ENCODE measurements around the gene C2orf72.

C2orf72 gene

GRCh38 chr2:231033147-231034132 is 3.9 kb upstream of the C2orf72 start:
- in situ Hi-C loops (cut with MboI; ENCODE audit: low sequenced_read_pairs, unreplicated experiment), result no loop called here
- TF ChIP-seq CTCF (IDR thresholded peaks at IDR 0.05; ENCODE audit: borderline replicate concordance, control extremely low read depth, extremely low read depth, insufficient read depth, missing control alignments), result no peak
- no peak for DNase-seq (ENCODE audit: low spot score)

DNA sequence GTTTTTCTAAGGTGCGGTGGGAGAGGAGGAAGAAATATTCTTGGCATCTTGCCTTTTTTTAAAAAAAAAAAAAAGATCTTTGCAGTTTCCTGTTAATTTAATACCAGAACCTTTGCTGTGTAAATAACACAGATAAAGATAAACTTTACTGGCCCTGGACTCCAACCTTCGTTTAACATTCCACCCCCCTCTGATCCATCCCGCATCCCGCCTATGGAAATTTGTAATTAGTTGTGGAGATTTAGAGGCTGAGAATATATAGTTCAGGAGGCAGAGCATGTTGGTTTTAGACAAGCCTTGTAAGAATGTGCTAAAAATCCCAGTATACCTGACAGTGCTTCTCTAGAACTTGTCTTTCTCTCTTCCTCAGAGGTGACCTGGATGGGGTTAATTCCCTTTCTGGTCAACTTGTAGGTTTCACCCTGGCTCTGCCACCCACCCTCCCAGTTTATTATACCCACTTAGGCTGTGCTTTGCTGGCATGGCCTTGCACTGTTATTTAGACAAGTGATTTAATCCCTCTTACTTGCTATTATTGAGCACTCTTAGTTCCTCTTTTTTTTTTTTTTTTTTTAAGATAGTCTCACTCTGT is 2.9 kb upstream of the C2orf72 start:
- TF ChIP-seq CTCF (IDR thresholded peaks at IDR 0.05; ENCODE audit: borderline replicate concordance, control extremely low read depth, extremely low read depth, insufficient read depth, missing control alignments), result no peak
- in situ Hi-C loops (cut with MboI; ENCODE audit: low sequenced_read_pairs, unreplicated experiment), result no loop called here
- DNase-seq (ENCODE audit: low spot score), result no peak

DNA sequence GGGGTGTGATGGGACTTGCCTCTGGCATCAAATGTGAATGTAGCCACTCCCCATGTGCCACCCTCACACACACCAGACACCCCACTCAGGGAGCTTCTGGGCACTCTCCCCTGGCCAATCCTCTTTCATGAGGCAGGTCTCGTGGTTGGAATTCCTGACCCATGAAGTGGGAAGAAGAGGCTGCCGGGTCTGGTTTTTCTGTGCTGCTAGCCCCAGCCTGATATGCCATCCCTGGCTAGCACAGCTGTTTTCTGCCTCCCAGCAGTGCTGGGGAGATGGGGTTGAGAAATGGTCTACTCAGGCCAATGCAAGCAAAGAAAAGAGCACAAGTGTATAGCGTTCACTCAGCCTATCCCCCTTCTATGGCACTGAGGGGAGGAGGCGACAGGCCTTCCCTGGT is 1.2 kb upstream of the C2orf72 start:
- no peak for TF ChIP-seq CTCF (IDR thresholded peaks at IDR 0.05; ENCODE audit: borderline replicate concordance, control extremely low read depth, extremely low read depth, insufficient read depth, missing control alignments)
- DNase-seq (ENCODE audit: low spot score), result no peak
- in situ Hi-C loops (cut with MboI; ENCODE audit: low sequenced_read_pairs, unreplicated experiment), result no loop called here

GRCh38 chr2:231036578-231037106 is 681 bp upstream of the C2orf72 start:
- no peak for DNase-seq (ENCODE audit: low spot score)
- in situ Hi-C loops (cut with MboI; ENCODE audit: low sequenced_read_pairs, unreplicated experiment), result no loop called here

GRCh38 chr2:231037731-231038482 is 584 bp downstream of the C2orf72 start:
- TF ChIP-seq CTCF (IDR thresholded peaks at IDR 0.05; ENCODE audit: borderline replicate concordance, control extremely low read depth, extremely low read depth, insufficient read depth, missing control alignments), result peak; percentile 21
- DNase-seq (ENCODE audit: low spot score), result peak; percentile 69
- in situ Hi-C loops (cut with MboI; ENCODE audit: low sequenced_read_pairs, unreplicated experiment), result no loop called here

More at GRCh38 chr2:231036578-231037106, 681 bp upstream of the C2orf72 start:
- TF ChIP-seq CTCF (IDR thresholded peaks at IDR 0.05; ENCODE audit: borderline replicate concordance, control extremely low read depth, extremely low read depth, insufficient read depth, missing control alignments), result no peak
